PC-3 (cell line): ENCODE measurements around the gene PTPN20. TPM values are rescaled to one million over a fixed set of nuclear protein-coding genes. Genes with fewer than 3 reads are reported as not detected.

Experiments used
- ATAC-seq: fragments of 200-7000 bp; cut with Tn5 transposase; 2 replicates; pipeline ENCODE4 v1.9.1; 2020; ENCODE audit warnings: mild to moderate bottlenecking, moderate library complexity
- BruUV-seq: library from RNA; stranded (reverse); fragments of 400-500 nt; replicated peaks from 2 replicates; lab custom pipeline; 2021; lab: Mats Ljungman, UMichigan
- CTCF ChIA-PET: fragments of 300-600 bp; sonication (Branson Sonifier 250); formaldehyde crosslinking; loops from one replicate; lab custom pipeline; 2022; ENCODE audit warnings: antibody characterized with exemption; lab: Charles Lee
- POLR2A ChIA-PET: fragments of 300-600 bp; sonication (Branson Sonifier 250); formaldehyde crosslinking; loops from one replicate; lab custom pipeline; 2022; ENCODE audit warnings: antibody characterized with exemption; ENCODE audit not compliant: unreplicated experiment; lab: Charles Lee
- DNase-seq: peaks from one replicate; pipeline ENCODE4 v3.0.0-alpha.2; 2015
- H2AFZ ChIP-seq: fragments of 300-600 bp; sonication (generic); 2 replicates; pipeline ENCODE4 v1.6.0; 2016; ENCODE audit warnings: antibody characterized with exemption, low read length
- H3F3A ChIP-seq: fragments of 300-600 bp; sonication (generic); one replicate; pipeline ENCODE4 v1.6.0; 2017; ENCODE audit warnings: antibody characterized with exemption, low read length, control low read depth, mild to moderate bottlenecking; ENCODE audit not compliant: unreplicated experiment
- H3K27ac ChIP-seq: fragments of 300-600 bp; sonication (generic); 2 replicates; pipeline ENCODE4 v1.5.1; 2016; ENCODE audit warnings: mild to moderate bottlenecking, low read length
- H3K27me3 ChIP-seq: fragments of 300-600 bp; sonication (generic); 2 replicates; pipeline ENCODE4 v1.6.1; 2016; ENCODE audit warnings: low read length, mixed read lengths
- H3K36me3 ChIP-seq: fragments of 300-600 bp; sonication (generic); 2 replicates; pipeline ENCODE4 v1.6.1; 2016; ENCODE audit warnings: low read depth, mixed run types, low read length, mixed read lengths
- H3K4me1 ChIP-seq: fragments of 300-600 bp; sonication (generic); 2 replicates; pipeline ENCODE4 v1.5.1; 2016; ENCODE audit warnings: low read length; ENCODE audit not compliant: insufficient read depth
- H3K4me2 ChIP-seq: fragments of 300-600 bp; sonication (generic); 2 replicates; pipeline ENCODE4 v1.6.0; 2016; ENCODE audit warnings: low read length
- H3K4me3 ChIP-seq: fragments of 300-600 bp; sonication (generic); 2 replicates; pipeline ENCODE4 v1.5.1; 2016; ENCODE audit warnings: mild to moderate bottlenecking, low read length, mixed read lengths
- H3K79me2 ChIP-seq: fragments of 300-600 bp; sonication (generic); 2 replicates; pipeline ENCODE4 v1.6.1; 2017; ENCODE audit warnings: low read length, mixed read lengths
- H3K9ac ChIP-seq: fragments of 300-600 bp; sonication (generic); 2 replicates; pipeline ENCODE4 v1.6.0; 2016; ENCODE audit warnings: mild to moderate bottlenecking, low read length
- H3K9me2 ChIP-seq: fragments of 300-600 bp; sonication (generic); replicated peaks from 2 replicates; pipeline ENCODE4 v1.6.1; 2016; ENCODE audit warnings: mixed run types, low read length, mixed read lengths
- H3K9me3 ChIP-seq: fragments of 300-600 bp; sonication (generic); 2 replicates; pipeline ENCODE4 v1.6.1; 2016; ENCODE audit warnings: low read length, mixed read lengths
- H4K20me1 ChIP-seq: fragments of 300-600 bp; sonication (generic); 2 replicates; pipeline ENCODE4 v1.6.1; 2016; ENCODE audit warnings: low read length, mixed read lengths
- EZH2 ChIP-seq: fragments of 300-600 bp; sonication (generic); IDR thresholded peaks from one replicate; pipeline ENCODE4 v1.6.1; 2017; ENCODE audit warnings: antibody characterized with exemption, mild to moderate bottlenecking, low read length; ENCODE audit not compliant: unreplicated experiment
- EZH2phosphoT487 ChIP-seq: fragments of 300-600 bp; sonication (generic); IDR thresholded peaks from 2 replicates; pipeline ENCODE4 v1.6.1; 2018; ENCODE audit warnings: mild to moderate bottlenecking, antibody characterized with exemption, low read length, borderline replicate concordance
- intact Hi-C: fragments of 100-400 bp; cut with micrococcal nuclease; formaldehyde crosslinking; loops from 2 replicates; pipeline ENCODE4 v1.9.0; 2023
- total RNA-seq: library from RNA; depleted of rRNA; stranded (reverse); fragments of >200 nt; gene quantifications from 2 replicates; pipeline ENCODE4 v1.2.3, GENCODE V29; 2014
- TF ChIP-seq, protein P1 (sequence below): fragments of 300-600 bp; sonication (generic); conservative IDR thresholded peaks from 2 replicates; pipeline ENCODE4 v1.5.1; 2017; ENCODE audit warnings: antibody characterized with exemption, low read depth, mild to moderate bottlenecking, low read length

Gene PTPN20
- total RNA-seq, 1 experiment from 2014 or later = 3.6 TPM

DNA sequence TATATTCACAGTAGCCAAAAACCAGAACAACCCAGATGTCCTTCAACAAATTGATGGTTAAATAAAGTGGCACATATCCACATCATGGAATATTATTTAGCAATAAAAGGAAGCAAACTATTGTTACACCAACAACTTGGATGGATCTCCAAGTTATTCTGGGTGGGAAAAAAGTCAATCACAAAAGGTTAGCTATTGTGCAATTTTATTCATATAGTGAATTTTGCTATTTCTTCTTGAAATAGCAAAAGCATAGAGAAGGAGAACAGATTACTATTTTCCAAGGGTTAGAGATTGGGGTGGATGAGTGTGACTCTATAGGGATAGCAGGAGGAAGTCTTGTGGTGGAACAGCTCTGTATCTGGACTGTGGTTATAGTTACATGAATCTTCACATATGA lies 87.0 kb downstream of the PTPN20 start:
- no peaks in the 10 kb centered on the region for H4K20me1 ChIP-seq
- no peak for DNase-seq
- POLR2A ChIA-PET = no interaction called here
- H3K4me1 ChIP-seq = no peaks in the 10 kb centered on the region
- no peak for ATAC-seq
- H3K4me2 ChIP-seq = no peak overlapping the region
- no TSS peak for BruUV-seq
- no peak overlapping the region for H3K9ac ChIP-seq
- H3F3A ChIP-seq = no peaks in the 10 kb centered on the region
- TF ChIP-seq, protein P1, sequence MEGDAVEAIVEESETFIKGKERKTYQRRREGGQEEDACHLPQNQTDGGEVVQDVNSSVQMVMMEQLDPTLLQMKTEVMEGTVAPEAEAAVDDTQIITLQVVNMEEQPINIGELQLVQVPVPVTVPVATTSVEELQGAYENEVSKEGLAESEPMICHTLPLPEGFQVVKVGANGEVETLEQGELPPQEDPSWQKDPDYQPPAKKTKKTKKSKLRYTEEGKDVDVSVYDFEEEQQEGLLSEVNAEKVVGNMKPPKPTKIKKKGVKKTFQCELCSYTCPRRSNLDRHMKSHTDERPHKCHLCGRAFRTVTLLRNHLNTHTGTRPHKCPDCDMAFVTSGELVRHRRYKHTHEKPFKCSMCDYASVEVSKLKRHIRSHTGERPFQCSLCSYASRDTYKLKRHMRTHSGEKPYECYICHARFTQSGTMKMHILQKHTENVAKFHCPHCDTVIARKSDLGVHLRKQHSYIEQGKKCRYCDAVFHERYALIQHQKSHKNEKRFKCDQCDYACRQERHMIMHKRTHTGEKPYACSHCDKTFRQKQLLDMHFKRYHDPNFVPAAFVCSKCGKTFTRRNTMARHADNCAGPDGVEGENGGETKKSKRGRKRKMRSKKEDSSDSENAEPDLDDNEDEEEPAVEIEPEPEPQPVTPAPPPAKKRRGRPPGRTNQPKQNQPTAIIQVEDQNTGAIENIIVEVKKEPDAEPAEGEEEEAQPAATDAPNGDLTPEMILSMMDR = no peak
- intact Hi-C loops = no loop called here
- no peak overlapping the region for H3K27ac ChIP-seq
- H3K79me2 ChIP-seq = no peaks in the 10 kb centered on the region
- CTCF ChIA-PET = no interaction called here
- no peak overlapping the region for H2AFZ ChIP-seq
- no peaks in the 10 kb centered on the region for H3K9me3 ChIP-seq
- no peaks in the 10 kb centered on the region for H3K9me2 ChIP-seq
- no peaks in the 10 kb centered on the region for H3K36me3 ChIP-seq
- H3K4me3 ChIP-seq = no peak overlapping the region
- no peaks in the 10 kb centered on the region for H3K27me3 ChIP-seq

DNA sequence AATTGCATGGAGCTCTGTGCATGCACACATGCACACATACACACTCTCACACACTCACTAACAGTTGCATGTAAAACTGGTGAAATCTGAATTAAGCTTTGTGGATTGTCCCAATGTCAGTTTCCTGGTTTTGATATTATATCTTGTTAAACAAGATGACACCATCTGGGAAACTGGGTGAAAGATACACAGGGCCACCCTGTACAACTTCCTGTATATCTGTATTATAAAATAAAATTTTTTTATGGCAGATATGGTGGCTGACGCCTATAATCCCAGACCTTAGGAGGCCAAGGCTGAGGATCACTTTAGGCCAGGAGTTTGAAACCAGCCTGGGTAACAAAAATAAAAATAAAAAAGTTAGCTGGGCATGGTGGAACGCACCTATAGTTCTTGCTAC lies 87.4 kb downstream of the PTPN20 start:
- H3K9ac ChIP-seq = no peak overlapping the region
- H4K20me1 ChIP-seq = no peaks in the 10 kb centered on the region
- no peak overlapping the region for H3K4me3 ChIP-seq
- no peak for ATAC-seq
- H3K9me2 ChIP-seq = no peaks in the 10 kb centered on the region
- intact Hi-C loops = no loop called here
- BruUV-seq = no TSS peak
- no peak overlapping the region for H2AFZ ChIP-seq
- no peak overlapping the region for H3K27ac ChIP-seq
- no peaks in the 10 kb centered on the region for H3F3A ChIP-seq
- CTCF ChIA-PET = no interaction called here
- H3K4me2 ChIP-seq = no peak overlapping the region
- no peaks in the 10 kb centered on the region for H3K36me3 ChIP-seq
- TF ChIP-seq, protein P1 = no peak
- TF ChIP-seq EZH2 (no peak), EZH2phosphoT487 (no peak)
- no peak for DNase-seq
- H3K27me3 ChIP-seq = no peaks in the 10 kb centered on the region
- POLR2A ChIA-PET = no interaction called here
- H3K79me2 ChIP-seq = no peaks in the 10 kb centered on the region
- no peaks in the 10 kb centered on the region for H3K9me3 ChIP-seq
- no peaks in the 10 kb centered on the region for H3K4me1 ChIP-seq

DNA sequence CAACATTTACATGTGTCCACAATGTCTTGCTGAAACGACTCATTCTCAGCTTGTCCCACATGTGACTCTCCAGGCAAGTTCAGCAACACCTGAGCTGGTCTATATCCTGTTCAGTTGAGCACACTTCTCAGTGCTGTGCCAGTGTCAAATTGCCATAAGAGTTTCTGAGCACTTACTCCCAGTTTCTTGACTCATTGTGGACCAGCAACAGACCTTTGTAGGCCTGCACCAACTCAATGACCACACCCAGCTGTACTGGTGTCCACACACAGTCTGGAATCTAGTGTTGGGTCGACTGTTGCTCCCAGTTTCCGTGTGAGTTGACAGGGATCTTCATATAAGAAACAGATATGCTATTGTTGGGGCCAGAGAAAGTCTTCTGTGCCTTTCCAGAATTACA lies 88.0 kb downstream of the PTPN20 start:
- no peak overlapping the region for H3K27ac ChIP-seq
- ATAC-seq (no peak), DNase-seq (no peak)
- no peaks in the 10 kb centered on the region for H3K4me1 ChIP-seq
- H3K9me3 ChIP-seq = no peaks in the 10 kb centered on the region
- no peaks in the 10 kb centered on the region for H3K9me2 ChIP-seq
- intact Hi-C loops = no loop called here
- TF ChIP-seq, protein P1 = no peak
- no peak for TF ChIP-seq EZH2phosphoT487
- H3K36me3 ChIP-seq = no peaks in the 10 kb centered on the region
- no peak overlapping the region for H2AFZ ChIP-seq
- no TSS peak for BruUV-seq
- H3F3A ChIP-seq = no peaks in the 10 kb centered on the region
- no peaks in the 10 kb centered on the region for H3K79me2 ChIP-seq
- H3K4me3 ChIP-seq = no peak overlapping the region
- H3K27me3 ChIP-seq = no peaks in the 10 kb centered on the region
- CTCF ChIA-PET = no interaction called here
- H4K20me1 ChIP-seq = no peaks in the 10 kb centered on the region
- no peak overlapping the region for H3K4me2 ChIP-seq
- POLR2A ChIA-PET = no interaction called here
- H3K9ac ChIP-seq = no peak overlapping the region
